ENCODE measurements around the gene SORBS2.

Gene SORBS2

GRCh38 chr4:185697488-185697887 lies 114.5 kb downstream of the SORBS2 start:
- no peak overlapping the region for H3K4me3 ChIP-seq (ENCODE audit: control insufficient read depth, low read depth, low read length)
- TF ChIP-seq CTCF (conservative IDR thresholded peaks at IDR 0.05; ENCODE audit: control insufficient read depth, insufficient read depth, low read depth, low read length) = no peak
- no peak for DNase-seq (ENCODE audit: low read depth)

- TF ChIP-seq CTCF (conservative IDR thresholded peaks at IDR 0.05; ENCODE audit: control insufficient read depth, insufficient read depth, low read depth, low read length) = no peak
- H3K4me3 ChIP-seq (ENCODE audit: control insufficient read depth, low read depth, low read length) = no peak overlapping the region
- no peak for DNase-seq (ENCODE audit: low read depth)
These were observed 116.3 kb downstream of the SORBS2 start for GRCh38 chr4:185695743-185696142.

- no peak for DNase-seq (ENCODE audit: low read depth)
- TF ChIP-seq CTCF (conservative IDR thresholded peaks at IDR 0.05; ENCODE audit: control insufficient read depth, insufficient read depth, low read depth, low read length) = no peak
- H3K4me3 ChIP-seq (ENCODE audit: control insufficient read depth, low read depth, low read length) = no peak overlapping the region
These were observed 118.3 kb downstream of the SORBS2 start for GRCh38 chr4:185693548-185694215.

GRCh38 chr4:185689407-185689806 lies 122.6 kb downstream of the SORBS2 start:
- TF ChIP-seq CTCF (conservative IDR thresholded peaks at IDR 0.05; ENCODE audit: control insufficient read depth, insufficient read depth, low read depth, low read length) = no peak
- no peak overlapping the region for H3K4me3 ChIP-seq (ENCODE audit: control insufficient read depth, low read depth, low read length)
- DNase-seq (ENCODE audit: low read depth) = no peak

GRCh38 chr4:185685804-185686203 lies 126.2 kb downstream of the SORBS2 start:
- TF ChIP-seq CTCF (conservative IDR thresholded peaks at IDR 0.05; ENCODE audit: control insufficient read depth, insufficient read depth, low read depth, low read length) = no peak
- no peak for DNase-seq (ENCODE audit: low read depth)
- no peak overlapping the region for H3K4me3 ChIP-seq (ENCODE audit: control insufficient read depth, low read depth, low read length)

GRCh38 chr4:185683896-185684295 lies 128.1 kb downstream of the SORBS2 start:
- no peak overlapping the region for H3K4me3 ChIP-seq (ENCODE audit: control insufficient read depth, low read depth, low read length)
- TF ChIP-seq CTCF (conservative IDR thresholded peaks at IDR 0.05; ENCODE audit: control insufficient read depth, insufficient read depth, low read depth, low read length) = no peak
- DNase-seq (ENCODE audit: low read depth) = no peak

- no peak for DNase-seq (ENCODE audit: low read depth)
- H3K4me3 ChIP-seq (ENCODE audit: control insufficient read depth, low read depth, low read length) = no peak overlapping the region
- TF ChIP-seq CTCF (conservative IDR thresholded peaks at IDR 0.05; ENCODE audit: control insufficient read depth, insufficient read depth, low read depth, low read length) = no peak
These were observed 128.8 kb downstream of the SORBS2 start for GRCh38 chr4:185683222-185683621.

Data from fibroblast of mammary gland (primary cell).